GM21360 (cell line): ENCODE measurements around the gene GOLT1B.

Experiments used
- ATAC-seq: cut with Tn5 transposase; IDR thresholded peaks from one replicate; pipeline ENCODE4 v1.9.1; 2021; ENCODE audit warnings: mild to moderate bottlenecking, moderate library complexity; ENCODE audit not compliant: unreplicated experiment

Gene GOLT1B

GRCh38 chr12:21521541-21521940 lies 20.0 kb downstream of the GOLT1B start:
- no peak for ATAC-seq

- ATAC-seq = no peak
These were observed 21.6 kb downstream of the GOLT1B start for GRCh38 chr12:21523148-21523547.

- ATAC-seq = no peak
These were observed 24.5 kb downstream of the GOLT1B start, which contains the start of gene SPX for GRCh38 chr12:21526053-21526452. Gene SPX (plus strand): TSS chr12:21526296. CDS start chr12:21526473, 177 bp downstream.

GRCh38 chr12:21526721-21527345 lies 25.2 kb downstream of the GOLT1B start:
- ATAC-seq = no peak

- peak; percentile 96 for ATAC-seq
These were observed 26.0 kb downstream of the GOLT1B start for GRCh38 chr12:21527451-21528180.

GRCh38 chr12:21528953-21529352 lies 27.4 kb downstream of the GOLT1B start:
- ATAC-seq = no peak

GRCh38 chr12:21529456-21529855 lies 27.9 kb downstream of the GOLT1B start:
- ATAC-seq = no peak

- no peak for ATAC-seq
These were observed 36.6 kb downstream of the GOLT1B start for GRCh38 chr12:21538061-21538653.

GRCh38 chr12:21539797-21540196 lies 38.2 kb downstream of the GOLT1B start:
- no peak for ATAC-seq

GRCh38 chr12:21541773-21542172 lies 40.2 kb downstream of the GOLT1B start:
- no peak for ATAC-seq

- no peak for ATAC-seq
These were observed 40.8 kb downstream of the GOLT1B start for GRCh38 chr12:21542403-21542802.

- ATAC-seq = no peak
These were observed 41.6 kb downstream of the GOLT1B start for GRCh38 chr12:21543151-21543550.

- no peak for ATAC-seq
These were observed 44.0 kb downstream of the GOLT1B start for GRCh38 chr12:21545557-21545956.

GRCh38 chr12:21546716-21547115 lies 45.1 kb downstream of the GOLT1B start:
- no peak for ATAC-seq

- no peak for ATAC-seq
These were observed 45.8 kb downstream of the GOLT1B start for GRCh38 chr12:21547437-21547836.

GRCh38 chr12:21551841-21552465 lies 50.4 kb downstream of the GOLT1B start:
- ATAC-seq = no peak

- ATAC-seq = no peak
These were observed 51.2 kb downstream of the GOLT1B start for GRCh38 chr12:21552635-21553328.

- no peak for ATAC-seq
These were observed 51.7 kb downstream of the GOLT1B start for GRCh38 chr12:21553329-21553675.

GRCh38 chr12:21558100-21558679 lies 56.6 kb downstream of the GOLT1B start:
- ATAC-seq = no peak

GRCh38 chr12:21559855-21560569 lies 58.4 kb downstream of the GOLT1B start:
- ATAC-seq = no peak
